ENCODE data around the gene AKT1. TPM values are rescaled to one million over a fixed set of nuclear protein-coding genes. Genes with fewer than 3 reads are reported as not detected.

AKT1 gene
- polyA plus RNA-seq, 6 donors from 2014 or later: 6.3 to 22.0 (median 14.1) TPM

GRCh38 chr14:104776481-104776880 is 19.1 kb downstream of the AKT1 start:
- Mint-ChIP-seq H3K4me1 (peaks cover 0 to 4% (median 3%) of the 10 kb centered on the region in 3 donors), H3K9me3 (no peaks in the 10 kb centered on the region), H3K4me3 (peak overlapping the region in 1 of 8 donors; percentile 22), H3K36me3 (peaks cover 0 to 20% of the 10 kb centered on the region in 2 donors), H3K27ac (no peak overlapping the region), H3K27me3 (no peaks in the 10 kb centered on the region)
- ATAC-seq (ENCODE audit: low read depth in 2 of 2): no peak
- DNase-seq: no peak

GRCh38 chr14:104775073-104775489 is 20.5 kb downstream of the AKT1 start:
- H3K27me3 Mint-ChIP-seq: no peaks in the 10 kb centered on the region
- H3K4me3 Mint-ChIP-seq: no peak overlapping the region
- DNase-seq: no peak
- peaks cover 0 to 4% (median 3%) of the 10 kb centered on the region in 3 donors for H3K4me1 Mint-ChIP-seq
- H3K27ac Mint-ChIP-seq: no peak overlapping the region
- no peaks in the 10 kb centered on the region for H3K9me3 Mint-ChIP-seq
- H3K36me3 Mint-ChIP-seq: peaks cover 0 to 27% of the 10 kb centered on the region in 2 donors
- ATAC-seq (ENCODE audit: low read depth in 2 of 2): no peak

GRCh38 chr14:104774453-104775072 is 21.0 kb downstream of the AKT1 start:
- no peaks in the 10 kb centered on the region for H3K9me3 Mint-ChIP-seq
- H3K4me1 Mint-ChIP-seq: peaks cover 0 to 4% (median 3%) of the 10 kb centered on the region in 3 donors
- DNase-seq (no peak), ATAC-seq (ENCODE audit: low read depth in 2 of 2) (no peak)
- peak overlapping the region in 1 of 6 donors; percentile 33 for H3K27ac Mint-ChIP-seq
- no peak overlapping the region for H3K4me3 Mint-ChIP-seq
- peaks cover 0 to 27% of the 10 kb centered on the region in 2 donors for H3K36me3 Mint-ChIP-seq
- H3K27me3 Mint-ChIP-seq: no peaks in the 10 kb centered on the region

DNA sequence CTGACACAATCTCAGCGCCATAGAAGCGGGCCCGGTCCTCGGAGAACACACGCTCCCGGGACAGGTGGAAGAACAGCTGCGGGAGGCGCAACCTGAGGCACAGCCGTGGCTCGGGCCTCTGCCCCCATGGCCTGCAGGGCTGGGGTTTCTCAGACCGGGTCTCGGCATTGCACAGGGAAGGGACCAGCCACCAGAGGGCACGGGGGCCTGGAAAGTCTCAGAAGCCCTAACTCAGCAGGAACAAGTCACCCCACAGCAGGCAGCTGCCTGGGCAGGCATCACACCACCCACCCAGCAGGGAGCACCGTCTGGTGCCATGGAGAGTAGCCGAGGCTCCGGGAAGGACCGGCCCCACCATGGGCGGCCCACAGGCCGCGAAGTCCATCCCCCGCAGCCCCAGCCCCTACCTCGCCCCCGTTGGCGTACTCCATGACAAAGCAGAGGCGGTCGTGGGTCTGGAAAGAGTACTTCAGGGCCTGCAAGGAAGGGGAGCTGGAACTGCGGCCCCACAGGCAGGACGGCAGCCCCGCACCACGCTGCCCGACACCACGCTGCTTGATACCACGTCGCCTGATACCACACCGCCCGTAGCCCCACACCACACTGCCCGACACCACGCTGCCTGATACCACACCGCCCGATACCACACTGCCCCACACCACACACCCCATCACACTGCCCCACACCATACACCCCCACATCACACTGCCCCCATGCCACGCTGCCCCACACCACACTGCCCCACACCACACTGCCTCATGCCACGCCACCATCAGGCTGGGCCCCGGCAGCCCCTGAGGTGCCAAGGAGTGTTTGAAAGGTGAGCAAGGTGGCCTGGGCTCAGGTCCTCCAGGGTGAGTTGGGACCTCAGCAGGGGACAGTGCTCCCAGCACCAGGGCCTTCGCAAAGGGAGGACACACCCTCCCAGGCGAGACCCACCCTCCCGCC is 21.8 kb downstream of the AKT1 start:
- no peak for DNase-seq
- no peak overlapping the region for H3K4me3 Mint-ChIP-seq
- peaks cover 3 to 5% (median 5%) of the 10 kb centered on the region in 3 donors for H3K4me1 Mint-ChIP-seq
- H3K9me3 Mint-ChIP-seq: no peaks in the 10 kb centered on the region
- H3K27me3 Mint-ChIP-seq: no peaks in the 10 kb centered on the region
- no peak for ATAC-seq (ENCODE audit: low read depth in 2 of 2)
- peak overlapping the region in 1 of 6 donors; percentile 92 for H3K27ac Mint-ChIP-seq
- peaks cover 0 to 27% of the 10 kb centered on the region in 2 donors for H3K36me3 Mint-ChIP-seq

GRCh38 chr14:104772707-104773504 is 22.6 kb downstream of the AKT1 start:
- H3K9me3 Mint-ChIP-seq: no peaks in the 10 kb centered on the region
- H3K4me3 Mint-ChIP-seq: no peak overlapping the region
- H3K36me3 Mint-ChIP-seq: peaks cover 0 to 27% of the 10 kb centered on the region in 2 donors
- ATAC-seq (ENCODE audit: low read depth in 2 of 2): no peak
- no peaks in the 10 kb centered on the region for H3K27me3 Mint-ChIP-seq
- H3K4me1 Mint-ChIP-seq: peaks cover 9 to 10% (median 10%) of the 10 kb centered on the region in 3 donors
- DNase-seq: no peak
- H3K27ac Mint-ChIP-seq: peak overlapping the region in 3 of 6 donors; percentile 12 to 59 (median 26)

GRCh38 chr14:104771918-104772706 is 23.4 kb downstream of the AKT1 start:
- ATAC-seq (ENCODE audit: low read depth in 2 of 2) (no peak), DNase-seq (no peak)
- no peak overlapping the region for H3K4me3 Mint-ChIP-seq
- H3K36me3 Mint-ChIP-seq: peaks cover 0 to 27% of the 10 kb centered on the region in 2 donors
- peak overlapping the region in 1 of 6 donors; percentile 59 for H3K27ac Mint-ChIP-seq
- H3K9me3 Mint-ChIP-seq: no peaks in the 10 kb centered on the region
- no peaks in the 10 kb centered on the region for H3K27me3 Mint-ChIP-seq
- peaks cover 9 to 10% (median 10%) of the 10 kb centered on the region in 3 donors for H3K4me1 Mint-ChIP-seq

DNA sequence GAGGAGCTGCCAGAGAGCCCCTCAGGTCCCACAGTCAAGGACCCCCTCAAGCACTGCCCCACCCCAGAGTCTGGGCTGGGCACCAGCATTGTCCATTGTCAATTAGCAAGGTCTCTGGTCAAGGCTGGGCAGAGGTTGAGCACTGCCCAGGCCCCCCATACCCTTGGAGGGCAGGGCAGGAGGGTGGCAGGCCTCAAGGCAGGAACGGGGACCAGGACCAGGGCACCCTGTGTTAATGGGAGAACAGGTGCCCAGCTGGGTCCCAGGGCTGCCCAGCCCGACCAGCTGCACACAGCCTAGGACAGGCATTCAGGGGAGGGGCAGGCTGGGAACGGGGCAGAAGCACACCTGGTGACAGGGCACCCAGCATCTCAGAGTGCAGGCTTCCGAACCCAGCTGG is 24.2 kb downstream of the AKT1 start:
- Mint-ChIP-seq H3K27ac (peak overlapping the region in 1 of 6 donors; percentile 31), H3K4me3 (no peak overlapping the region), H3K9me3 (no peaks in the 10 kb centered on the region), H3K4me1 (peaks cover 6 to 10% (median 9%) of the 10 kb centered on the region in 3 donors), H3K36me3 (peaks cover 0 to 20% of the 10 kb centered on the region in 2 donors), H3K27me3 (no peaks in the 10 kb centered on the region)
- no peak for ATAC-seq (ENCODE audit: low read depth in 2 of 2)
- DNase-seq: no peak

GRCh38 chr14:104770851-104771272 is 24.7 kb downstream of the AKT1 start:
- H3K36me3 Mint-ChIP-seq: peaks cover 0 to 20% of the 10 kb centered on the region in 2 donors
- H3K4me1 Mint-ChIP-seq: peaks cover 6 to 10% (median 9%) of the 10 kb centered on the region in 3 donors
- peaks cover 0 to 3% (median 0%) of the 10 kb centered on the region in 7 donors for H3K9me3 Mint-ChIP-seq
- H3K4me3 Mint-ChIP-seq: no peak overlapping the region
- H3K27me3 Mint-ChIP-seq: no peaks in the 10 kb centered on the region
- no peak for DNase-seq
- ATAC-seq (ENCODE audit: low read depth in 2 of 2): peak in 1 of 2 donors; percentile 22
- H3K27ac Mint-ChIP-seq: peak overlapping the region in 1 of 6 donors; percentile 31

- Mint-ChIP-seq H3K27me3 (no peaks in the 10 kb centered on the region), H3K27ac (peak overlapping the region in 1 of 6 donors; percentile 32), H3K4me3 (peak overlapping the region in 1 of 8 donors; percentile 70), H3K9me3 (peaks cover 0 to 7% (median 0%) of the 10 kb centered on the region in 7 donors), H3K36me3 (peaks cover 0 to 20% of the 10 kb centered on the region in 2 donors), H3K4me1 (peaks cover 6 to 13% (median 10%) of the 10 kb centered on the region in 3 donors)
- DNase-seq (no peak), ATAC-seq (ENCODE audit: low read depth in 2 of 2) (no peak)
Measured at GRCh38 chr14:104770072-104770579, 25.4 kb downstream of the AKT1 start.

GRCh38 chr14:104769324-104770071 is 26.1 kb downstream of the AKT1 start:
- Mint-ChIP-seq H3K4me3 (no peak overlapping the region), H3K4me1 (peaks cover 6 to 14% (median 10%) of the 10 kb centered on the region in 3 donors), H3K27ac (peak overlapping the region in 2 of 6 donors; percentile 32 to 49), H3K9me3 (peaks cover 0 to 7% (median 0%) of the 10 kb centered on the region in 7 donors), H3K27me3 (no peaks in the 10 kb centered on the region), H3K36me3 (peaks cover 0 to 20% of the 10 kb centered on the region in 2 donors)
- ATAC-seq (ENCODE audit: low read depth in 2 of 2) (no peak), DNase-seq (no peak)

DNA sequence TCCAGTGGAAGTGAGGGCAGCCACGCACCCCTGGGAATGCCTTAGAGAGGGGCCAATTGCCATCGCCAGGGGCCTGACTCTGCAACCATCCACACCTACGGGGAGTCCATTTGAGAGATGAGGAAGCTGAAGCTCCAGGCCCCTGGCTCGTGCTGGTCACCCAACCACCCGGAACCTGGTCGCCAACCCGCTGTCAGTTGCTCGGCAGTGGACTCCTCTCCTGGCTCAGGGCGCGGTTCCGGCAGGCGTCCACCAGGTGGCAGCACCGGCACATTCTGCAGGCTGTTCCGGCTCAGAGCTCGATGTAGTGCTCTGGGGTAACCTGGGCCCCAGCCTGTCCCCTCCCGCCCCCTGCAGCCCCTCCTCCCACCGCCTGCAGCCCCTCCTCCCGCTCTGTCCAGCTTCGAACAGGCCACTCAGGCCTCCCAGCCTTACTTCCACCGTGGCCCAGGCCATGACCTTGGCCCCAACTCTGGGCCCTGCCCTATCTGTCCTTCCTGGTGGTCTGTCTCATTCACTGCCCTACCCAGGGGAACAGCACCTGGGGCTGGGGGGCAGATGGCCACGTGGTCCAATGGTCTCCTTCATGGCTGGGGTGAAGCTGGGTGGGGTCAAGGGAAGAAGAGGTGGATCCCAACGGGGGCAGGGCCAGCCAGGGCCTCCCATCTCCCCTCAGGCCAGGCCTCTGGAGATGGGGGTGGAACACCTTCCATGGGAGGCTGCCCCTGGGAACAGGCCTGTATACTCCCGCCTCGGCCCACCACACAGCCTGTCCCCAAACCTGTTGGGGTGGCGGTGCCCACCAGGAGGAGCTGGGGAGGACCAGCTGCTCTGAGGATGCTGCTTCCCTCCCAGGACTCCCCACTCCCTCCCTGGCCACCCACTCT is 26.9 kb downstream of the AKT1 start:
- H3K27me3 Mint-ChIP-seq: no peaks in the 10 kb centered on the region
- H3K4me1 Mint-ChIP-seq: peaks cover 6 to 14% (median 10%) of the 10 kb centered on the region in 3 donors
- H3K4me3 Mint-ChIP-seq: no peak overlapping the region
- H3K9me3 Mint-ChIP-seq: peaks cover 0 to 7% (median 0%) of the 10 kb centered on the region in 7 donors
- ATAC-seq (ENCODE audit: low read depth in 2 of 2): peak; percentile 95 to 96
- H3K36me3 Mint-ChIP-seq: peaks cover 0 to 20% of the 10 kb centered on the region in 2 donors
- H3K27ac Mint-ChIP-seq: peak overlapping the region in 3 of 6 donors; percentile 15 to 72 (median 18)
- peak; percentile 85 for DNase-seq

Measured in naive B cell (primary cell).